K562 (cell line): ENCODE data around the gene PHF21A. TPM values are rescaled to one million over a fixed set of nuclear protein-coding genes. Genes with fewer than 3 reads are reported as not detected.

Source experiments
- AFF1 ChIP-seq, 2 experiments: fragments of 450-650 bp; IDR thresholded peaks; 2 replicates each; pipeline ENCODE4 v1.6.1; 2018; ENCODE audit warnings: mild to moderate bottlenecking in 2 of 2, low read depth in 1 of 2; ENCODE audit not compliant: partially characterized antibody in 2 of 2
- SREBF2 ChIP-seq: sonication (generic); formaldehyde crosslinking; IDR thresholded peaks from 2 replicates; pipeline ENCODE4 v1.4.0; 2020; ENCODE audit warnings: mild to moderate bottlenecking, missing genetic modification reagents
- ZBTB5 ChIP-seq: fragments of 450-650 bp; IDR thresholded peaks from 2 replicates; pipeline ENCODE4 v1.6.1; 2017; ENCODE audit warnings: antibody characterized with exemption
- ZMIZ1 ChIP-seq, 2 experiments: fragments of 150-350 bp in 1 of 2; IDR thresholded peaks; 2 replicates each; pipeline ENCODE4 v1.6.1; 2012 to 2016; ENCODE audit warnings: low read depth in 2 of 2, low read length in 2 of 2, mild to moderate bottlenecking in 1 of 2, moderate library complexity in 1 of 2
- polyA plus RNA-seq, 8 experiments: library from polyadenylated mRNA; depleted of rRNA in 4 of 8; stranded (reverse) in 5 of 8; unstranded in 3 of 8; fragments of >200 nt; fragmentation: Nextera tagmentation in 2 of 8; fragmentation: Illumina TruSeq in 1 of 8; extraction: Ambion mirVana in 2 of 8; extraction: Trizol in 1 of 8; gene quantifications; 2 replicates each; pipeline versions ENCODE4 v1.2.1 to v1.2.3, GENCODE V29; 2011 to 2014; ENCODE audit warnings: inconsistent platforms in 1 of 8, missing spikeins in 1 of 8
- total RNA-seq, 7 experiments: library from RNA; depleted of rRNA in 6 of 7; stranded (reverse); fragments of >200 nt in 6 of 7; fragmentation: Illumina TruSeq in 2 of 7; extraction: Trizol in 2 of 7; gene quantifications; 2 replicates each; pipeline versions ENCODE4 v1.2.1 to v1.2.3, GENCODE V29; 2011 to 2021; ENCODE audit warnings: low replicate concordance in 1 of 7

PHF21A gene
- total and polyA plus RNA-seq, 9 of the 15 experiments (the other 6 are each of a cell fraction or from before 2014, with no cell fraction given), result 1.5 to 32.4 (median 10.7) TPM

- TF ChIP-seq AFF1 (IDR thresholded peaks at IDR 0.05; ENCODE audit: low read depth in 1 of 2, partially characterized antibody in 2 of 2), result no peak
- no peak for TF ChIP-seq SREBF2 (CRISPR knock-in tag)
- peak in 1 of 2 experiments; percentile 61; a peak in 1 of 4 replicates for TF ChIP-seq ZMIZ1 (IDR thresholded peaks at IDR 0.05; ENCODE audit: low read depth in 2 of 2, low read length in 2 of 2)
- TF ChIP-seq ZBTB5, result no peak
- TF ChIP-seq, all 486 proteins: peak for 63
These were observed 221.6 kb downstream of the PHF21A start (continued) for GRCh38 chr11:45899448-45900174.
